GM13977 (cell line): ENCODE measurements around the gene HNF4A.
"Not testable (repeated sequence)": the region's sequence is repeated elsewhere in the genome, so short reads cannot be mapped to it uniquely, and the experiment has no call there.

Experiments used
- DNase-seq: peaks from one replicate; pipeline ENCODE4 v3.0.0; 2012; ENCODE audit warnings: low spot score
- CTCF ChIP-seq: IDR thresholded peaks from 2 replicates; pipeline ENCODE4 v1.5.1; 2012; ENCODE audit warnings: mild to moderate bottlenecking, control low read depth; ENCODE audit not compliant: insufficient read depth; ENCODE audit errors: extremely low read depth, missing control alignments
- in situ Hi-C: fragments of 300-500 bp; cut with MboI; formaldehyde crosslinking; loops from one replicate; pipeline ENCODE4 v1.12.0; 2022; ENCODE audit warnings: low sequenced_read_pairs, low pct_unique_long_range_greater_than_20kb, mixed read lengths, inconsistent platforms; ENCODE audit not compliant: unreplicated experiment

Gene HNF4A

GRCh38 chr20:44319839-44320422, 35.6 kb upstream of the HNF4A start:
- DNase-seq, result no peak
- no peak for TF ChIP-seq CTCF
- in situ Hi-C loops, result loop anchor here (10.0 kb wide), 1 partner anchor 105 kb away; the partner anchor contains the start of gene OSER1

- no peak for DNase-seq
- TF ChIP-seq CTCF, result no peak
- in situ Hi-C loops, result no loop called here
Measured at GRCh38 chr20:44324343-44324742, 31.2 kb upstream of the HNF4A start.

- no peak for DNase-seq
- in situ Hi-C loops, result no loop called here
- no peak for TF ChIP-seq CTCF
Measured at GRCh38 chr20:44326391-44327159, 28.9 kb upstream of the HNF4A start.

GRCh38 chr20:44327748-44328147, 27.8 kb upstream of the HNF4A start:
- in situ Hi-C loops, DNase-seq: not testable (repeated sequence)

GRCh38 chr20:44328428-44328827, 27.1 kb upstream of the HNF4A start:
- in situ Hi-C loops, result no loop called here
- no peak for TF ChIP-seq CTCF
- DNase-seq, result no peak

GRCh38 chr20:44331201-44331600, 24.3 kb upstream of the HNF4A start:
- DNase-seq, result no peak
- no peak for TF ChIP-seq CTCF
- in situ Hi-C loops, result no loop called here

GRCh38 chr20:44334306-44334705, 21.2 kb upstream of the HNF4A start:
- TF ChIP-seq CTCF, result no peak
- DNase-seq, result no peak
- in situ Hi-C loops, result no loop called here
